Left renal pelvis (tissue), 4 donors: ENCODE data around the gene RAB20. TPM values are rescaled to one million over a fixed set of nuclear protein-coding genes. Genes with fewer than 3 reads are reported as not detected.
A peak's percentile ranks its signal among the peaks of the same experiment; 100 is the strongest.
"Not testable (repeated sequence)": the region's sequence is repeated elsewhere in the genome, so short reads cannot be mapped to it uniquely, and the experiment has no call there.

Experiments used
- DNase-seq, 4 donors: peaks; one replicate each; pipeline ENCODE4 v3.0.0-alpha.2; 2013; ENCODE audit warnings: low read depth in 4 of 4, low spot score in 3 of 4
- polyA plus RNA-seq, 4 donors: library from polyadenylated mRNA; unstranded; fragments of 120-200 nt; gene quantifications; one replicate each; pipeline ENCODE4 v1.2.1, GENCODE V29; 2013; ENCODE audit not compliant: insufficient read length in 4 of 4

Gene RAB20
- polyA plus RNA-seq, 4 donors, result 6.9 to 9.7 (median 7.9) TPM

- DNase-seq, result no peak
Measured at GRCh38 chr13:110495376-110495775, 66.1 kb downstream of the RAB20 start.

- no peak for DNase-seq
Measured at GRCh38 chr13:110493613-110494012, 67.9 kb downstream of the RAB20 start.

- peak in 2 of 4 donors; percentile 10 to 25 for DNase-seq
Measured at GRCh38 chr13:110492679-110493593, 68.6 kb downstream of the RAB20 start.

- no peak for DNase-seq
Measured at GRCh38 chr13:110491869-110492678, 69.4 kb downstream of the RAB20 start.

GRCh38 chr13:110490009-110490770, 71.3 kb downstream of the RAB20 start:
- no peak for DNase-seq

GRCh38 chr13:110486880-110487279, 74.6 kb downstream of the RAB20 start:
- not testable (repeated sequence) for DNase-seq

- DNase-seq, result no peak
Measured at GRCh38 chr13:110486061-110486715, 75.3 kb downstream of the RAB20 start.

- DNase-seq, result no peak
Measured at GRCh38 chr13:110485604-110486003, 75.9 kb downstream of the RAB20 start.

GRCh38 chr13:110484290-110485048, 77.1 kb downstream of the RAB20 start:
- DNase-seq, result no peak

- no peak for DNase-seq
Measured at GRCh38 chr13:110483386-110483968, 78.0 kb downstream of the RAB20 start.

- no peak for DNase-seq
Measured at GRCh38 chr13:110480161-110480560, 81.4 kb downstream of the RAB20 start.

GRCh38 chr13:110479648-110480047, 81.9 kb downstream of the RAB20 start:
- no peak for DNase-seq

GRCh38 chr13:110479215-110479545, 82.3 kb downstream of the RAB20 start:
- no peak for DNase-seq

- no peak for DNase-seq
Measured at GRCh38 chr13:110478405-110479214, 82.9 kb downstream of the RAB20 start.

GRCh38 chr13:110477706-110478245, 83.7 kb downstream of the RAB20 start:
- DNase-seq, result no peak

- no peak for DNase-seq
Measured at GRCh38 chr13:110476220-110476617, 85.3 kb downstream of the RAB20 start.

GRCh38 chr13:110475550-110476219, 85.8 kb downstream of the RAB20 start:
- DNase-seq, result no peak

GRCh38 chr13:110475117-110475516, 86.4 kb downstream of the RAB20 start:
- no peak for DNase-seq
